Urinary bladder (tissue), 4 donors: ENCODE data around the gene LRTM2. TPM values are rescaled to one million over a fixed set of nuclear protein-coding genes. Genes with fewer than 3 reads are reported as not detected.

Experiments used
- DNase-seq: peaks from one replicate; pipeline ENCODE4 v3.0.0-alpha.2; 2015; ENCODE audit errors: extremely low spot score
- H3K27ac ChIP-seq: one replicate; pipeline ENCODE4 v1.5.1; 2013; ENCODE audit warnings: low read depth, mild to moderate bottlenecking, moderate library complexity
- H3K36me3 ChIP-seq: one replicate; pipeline ENCODE4 v1.6.1; 2013; ENCODE audit warnings: mild to moderate bottlenecking, moderate library complexity; ENCODE audit not compliant: insufficient read depth
- H3K4me1 ChIP-seq: one replicate; pipeline ENCODE4 v1.6.1; 2013; ENCODE audit warnings: mild to moderate bottlenecking, moderate library complexity; ENCODE audit not compliant: insufficient read depth
- H3K4me3 ChIP-seq: one replicate; pipeline ENCODE4 v1.5.1; 2013; ENCODE audit warnings: low read depth, low read length
- WGBS: extraction: QIAGEN DNeasy Blood & Tissue Kit; methylation state at CpG from one replicate; pipeline ENCODE4 v1.1.7; 2013; 5-methylcytosine and 5-hydroxymethylcytosine counted together
- polyA plus RNA-seq: library from polyadenylated mRNA; stranded (reverse); fragments of 200-250 nt; gene quantifications from one replicate; pipeline ENCODE4 v1.2.3, GENCODE V29; 2013
- total RNA-seq: library from RNA; depleted of rRNA; stranded (reverse); fragments of >200 nt; gene quantifications from one replicate; pipeline ENCODE4 v1.2.3, GENCODE V29; 2014
- donor health status: healthy with polysubstance abuse.
- donor health status: healthy.

The LRTM2 gene
- total and polyA plus RNA-seq, 2 donors: not detected

DNA sequence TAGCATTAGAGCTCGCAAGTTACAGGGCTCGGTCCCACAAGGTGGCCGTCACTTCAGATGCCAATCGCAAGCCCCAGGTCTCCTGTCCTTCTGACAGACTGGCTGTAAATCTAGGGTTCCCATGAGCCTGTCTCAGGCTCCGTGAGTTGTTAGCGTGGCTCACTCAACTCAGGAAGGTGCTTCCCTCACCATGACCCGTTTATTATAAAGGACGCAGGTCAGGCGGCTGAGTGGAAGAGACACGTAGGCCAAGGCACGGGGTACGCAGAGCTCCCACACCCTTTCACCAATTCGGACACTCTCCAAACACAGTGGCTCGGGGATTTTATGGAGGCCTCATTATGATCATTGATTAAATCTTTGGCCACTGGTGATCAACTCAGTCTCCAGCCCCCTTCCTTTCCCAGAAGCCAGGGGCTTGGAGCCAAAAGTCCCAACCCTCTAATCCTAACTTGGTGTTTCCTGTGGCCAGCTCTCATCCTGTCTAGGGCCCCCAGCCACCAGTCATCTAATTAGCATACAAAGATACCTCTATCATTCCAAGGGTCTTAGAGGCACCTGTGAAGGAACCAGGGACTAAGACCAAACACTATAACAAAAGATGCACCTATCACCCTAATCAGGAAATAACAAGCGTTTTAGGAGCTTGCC lies 25.8 kb upstream of the LRTM2 start:
- Histone ChIP-seq H3K27ac (no peak overlapping the region), H3K4me3 (no peak overlapping the region), H3K36me3 (no peaks in the 10 kb centered on the region), H3K4me1 (no peaks in the 10 kb centered on the region)
- WGBS: 87% methylated on average over 15 of the region's 15 CpGs
- DNase-seq: no peak

DNA sequence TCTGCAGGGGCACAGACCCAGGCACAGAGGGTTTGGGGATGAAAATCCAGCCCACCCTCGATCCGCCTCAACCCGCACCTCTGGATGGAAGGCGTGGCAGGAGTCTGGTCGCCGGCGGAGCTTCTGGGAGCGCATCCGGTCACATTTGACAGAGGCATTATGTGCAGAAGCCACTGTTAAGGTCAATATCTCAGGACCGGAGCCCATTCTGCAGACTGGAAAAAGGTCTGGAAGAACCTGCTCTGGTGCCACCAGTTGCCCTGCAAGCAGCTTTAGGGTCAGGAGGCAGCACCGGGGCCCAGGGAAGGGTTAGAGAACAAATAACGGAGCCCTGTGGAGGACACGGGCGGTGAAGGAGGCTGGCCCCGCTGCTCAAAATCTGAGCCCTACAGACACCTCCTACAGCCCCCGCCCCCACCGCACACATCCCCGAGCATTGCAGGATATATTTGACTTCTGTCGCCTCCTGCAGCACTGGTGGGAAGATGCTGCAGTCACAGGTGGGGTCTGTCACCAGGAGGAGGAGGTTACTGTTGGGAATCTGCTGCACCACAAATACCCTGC lies 25.1 kb upstream of the LRTM2 start:
- no peaks in the 10 kb centered on the region for H3K36me3 ChIP-seq
- H3K27ac ChIP-seq: no peak overlapping the region
- WGBS: 72% methylated on average over 19 of the region's 19 CpGs
- no peak for DNase-seq
- H3K4me3 ChIP-seq: no peak overlapping the region
- no peaks in the 10 kb centered on the region for H3K4me1 ChIP-seq

GRCh38 chr12:1795785-1796514 lies 24.4 kb upstream of the LRTM2 start:
- 2% methylated on average over 45 of the region's 45 CpGs for WGBS
- Histone ChIP-seq H3K27ac (no peak overlapping the region), H3K4me3 (peak overlapping the region; percentile 61), H3K36me3 (no peaks in the 10 kb centered on the region), H3K4me1 (no peaks in the 10 kb centered on the region)
- peak; percentile 53 for DNase-seq

- Histone ChIP-seq H3K4me3 (peak overlapping the region; percentile 61), H3K4me1 (no peaks in the 10 kb centered on the region), H3K36me3 (no peaks in the 10 kb centered on the region), H3K27ac (peak overlapping the region; percentile 33)
- DNase-seq: no peak
- 8% methylated on average over 43 of the region's 43 CpGs for whole genome bisulfite sequencing
Measured at GRCh38 chr12:1796515-1797010, 23.8 kb upstream of the LRTM2 start.

GRCh38 chr12:1797011-1797901 lies 23.1 kb upstream of the LRTM2 start:
- Histone ChIP-seq H3K36me3 (no peaks in the 10 kb centered on the region), H3K4me3 (peak overlapping the region; percentile 61), H3K27ac (peak overlapping the region; percentile 33), H3K4me1 (no peaks in the 10 kb centered on the region)
- WGBS: 39% methylated on average over 71 of the region's 71 CpGs
- DNase-seq: no peak

DNA sequence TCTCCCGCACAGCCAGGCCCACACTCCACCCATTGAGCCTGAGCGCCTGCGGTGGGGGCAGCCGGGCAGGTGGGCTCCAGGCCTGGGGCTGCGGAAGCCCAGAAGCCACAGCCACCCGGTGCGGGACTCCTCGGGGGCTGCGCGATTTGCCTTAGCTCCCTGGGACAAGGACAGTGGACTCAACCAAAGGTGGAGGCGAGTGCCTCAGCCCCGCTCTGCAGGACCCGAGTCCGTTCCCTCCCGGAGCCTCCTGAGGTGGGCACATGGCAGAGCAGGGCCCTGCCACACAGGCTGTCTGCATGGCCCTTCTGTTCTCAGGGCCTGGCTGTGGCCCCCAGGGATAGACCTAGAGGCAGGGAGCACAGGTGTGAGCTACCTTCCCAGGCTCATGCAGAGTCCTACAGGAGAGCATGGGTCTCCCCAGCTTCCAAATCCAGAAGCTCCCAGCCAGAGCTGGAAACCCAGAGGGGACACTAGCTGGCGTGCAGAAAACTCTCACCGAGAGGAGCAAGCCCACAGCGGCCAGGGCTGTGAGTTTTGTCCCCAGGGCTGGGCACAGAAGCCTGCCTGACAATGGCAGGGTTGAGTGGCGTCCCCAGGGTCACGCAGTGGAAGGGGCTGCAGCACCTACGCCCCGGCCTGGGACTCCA lies 22.2 kb upstream of the LRTM2 start:
- Histone ChIP-seq H3K4me1 (no peaks in the 10 kb centered on the region), H3K4me3 (no peak overlapping the region), H3K27ac (no peak overlapping the region), H3K36me3 (no peaks in the 10 kb centered on the region)
- 94% methylated on average over 22 of the region's 22 CpGs for WGBS
- DNase-seq: no peak

- Histone ChIP-seq H3K36me3 (no peaks in the 10 kb centered on the region), H3K27ac (no peak overlapping the region), H3K4me1 (no peaks in the 10 kb centered on the region), H3K4me3 (no peak overlapping the region)
- DNase-seq: no peak
- WGBS: 85% methylated on average over 6 of the region's 6 CpGs
Measured at GRCh38 chr12:1798641-1799020, 21.7 kb upstream of the LRTM2 start.

DNA sequence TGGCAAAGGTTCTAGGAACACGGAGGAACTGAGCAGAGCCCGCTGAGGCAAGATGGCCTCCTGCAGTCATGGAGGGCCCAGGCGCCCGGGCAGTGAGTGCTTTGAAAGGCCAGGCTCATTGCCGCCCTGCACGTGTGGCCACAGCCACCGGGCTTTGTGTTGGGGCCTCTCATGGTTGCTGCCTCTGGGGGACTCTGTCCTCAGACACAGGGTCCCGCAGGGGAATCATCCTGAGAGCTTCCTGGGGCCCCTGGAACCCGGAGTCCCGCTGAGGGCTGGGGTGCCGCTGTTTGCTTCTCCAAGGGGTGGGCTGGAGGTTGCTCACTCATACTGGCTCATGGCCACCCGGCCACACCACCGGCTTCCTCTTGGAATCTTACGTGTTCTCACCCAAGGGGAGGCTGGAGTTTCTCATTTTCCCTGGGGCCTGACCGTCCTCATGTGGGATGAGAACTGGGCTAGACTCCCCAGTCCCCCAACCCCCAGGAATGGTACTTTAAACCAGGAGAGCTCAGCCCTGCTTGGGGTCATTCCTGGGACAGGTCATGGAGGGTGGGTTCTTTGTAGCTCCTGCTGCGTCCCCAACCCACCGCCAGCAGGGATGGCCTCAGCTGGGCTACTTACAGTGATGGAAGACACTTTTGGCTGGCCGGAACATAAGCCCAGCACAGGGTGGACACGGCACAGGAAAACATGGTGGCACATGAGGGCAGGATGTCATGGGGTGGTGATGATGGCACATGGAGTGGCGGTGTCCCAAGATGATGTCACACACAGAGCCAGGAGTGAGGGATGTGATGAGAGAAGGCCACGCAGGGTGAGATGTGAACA lies 21.1 kb upstream of the LRTM2 start:
- Histone ChIP-seq H3K27ac (no peak overlapping the region), H3K4me1 (no peaks in the 10 kb centered on the region), H3K36me3 (no peaks in the 10 kb centered on the region), H3K4me3 (no peak overlapping the region)
- no peak for DNase-seq
- WGBS: 85% methylated on average over 21 of the region's 21 CpGs

- DNase-seq: no peak
- Histone ChIP-seq H3K4me3 (no peak overlapping the region), H3K36me3 (no peaks in the 10 kb centered on the region), H3K27ac (no peak overlapping the region), H3K4me1 (no peaks in the 10 kb centered on the region)
- 80% methylated on average over 12 of the region's 12 CpGs for WGBS
Measured at GRCh38 chr12:1799882-1800400, 20.4 kb upstream of the LRTM2 start.

DNA sequence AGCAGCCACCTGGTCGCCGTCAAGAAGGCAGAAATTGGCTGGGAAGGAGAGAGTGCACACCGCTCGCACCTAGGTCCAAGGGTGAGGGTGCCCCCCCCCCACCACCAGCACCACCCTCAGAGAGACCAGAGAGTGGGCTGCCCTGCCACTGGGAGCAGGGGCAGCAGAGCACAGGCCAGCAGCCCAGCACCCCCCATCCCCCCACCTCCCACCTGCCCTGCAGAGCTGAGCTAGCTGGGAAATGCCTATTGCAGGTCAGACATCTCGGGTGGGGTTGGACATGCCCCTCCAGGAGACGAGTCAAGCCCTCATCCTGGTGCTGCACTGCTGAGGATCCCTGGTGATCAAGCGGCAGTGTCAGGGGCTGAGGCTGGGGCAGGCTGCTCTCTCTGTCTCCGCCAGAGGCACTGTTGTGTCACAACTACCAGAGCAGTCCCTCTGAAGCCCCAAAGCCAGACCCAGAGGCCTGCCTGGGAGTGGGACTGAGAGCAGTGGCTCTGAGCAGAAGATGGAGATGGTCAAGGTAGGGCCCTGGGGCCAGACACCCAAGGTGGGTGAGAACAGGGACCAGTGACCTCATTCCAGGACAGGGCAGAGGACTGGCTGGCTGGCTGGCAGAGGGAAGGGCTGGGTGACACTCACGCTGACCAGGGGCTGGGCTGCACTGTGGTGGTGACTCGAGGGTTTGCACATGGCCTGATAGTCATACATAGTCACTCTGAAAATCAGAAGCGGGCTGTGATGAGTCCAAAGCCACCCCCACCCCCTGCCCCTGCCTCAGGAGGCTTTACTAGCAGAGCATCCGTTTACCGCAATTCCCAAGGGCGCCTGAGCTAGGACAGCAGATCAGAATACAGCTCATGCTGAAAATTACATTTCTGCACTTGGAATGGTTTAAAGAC lies 19.7 kb upstream of the LRTM2 start:
- H3K4me1 ChIP-seq: no peaks in the 10 kb centered on the region
- H3K4me3 ChIP-seq: no peak overlapping the region
- WGBS: 71% methylated on average over 14 of the region's 14 CpGs
- no peak overlapping the region for H3K27ac ChIP-seq
- no peak for DNase-seq
- no peaks in the 10 kb centered on the region for H3K36me3 ChIP-seq

- Histone ChIP-seq H3K27ac (no peak overlapping the region), H3K4me1 (no peaks in the 10 kb centered on the region), H3K4me3 (no peak overlapping the region), H3K36me3 (no peaks in the 10 kb centered on the region)
- 64% methylated on average over 16 of the region's 16 CpGs for WGBS
- DNase-seq: no peak
Measured at GRCh38 chr12:1801303-1801975, 18.9 kb upstream of the LRTM2 start.
